HCT116 (cell line): ENCODE results near the gene TTLL7. TPM values are rescaled to one million over a fixed set of nuclear protein-coding genes. Genes with fewer than 3 reads are reported as not detected.

Experiments used
- ATAC-seq: fragments of 200-7000 bp; cut with Tn5 transposase; 2 replicates; pipeline ENCODE4 v1.9.1; 2020; ENCODE audit warnings: mild to moderate bottlenecking, moderate library complexity
- BruUV-seq: library from RNA; stranded (reverse); fragments of 400-500 nt; replicated peaks from 2 replicates; lab custom pipeline; 2021; lab: Mats Ljungman, UMichigan
- CTCF ChIA-PET: fragments of 300-600 bp; sonication (Branson Sonifier 250); formaldehyde crosslinking; loops from one replicate; lab custom pipeline; 2021; ENCODE audit warnings: antibody characterized with exemption; lab: Charles Lee
- POLR2A ChIA-PET: fragments of 300-600, 350-600 bp; sonication (Branson Sonifier 250); formaldehyde crosslinking; loops from one replicate; lab custom pipeline; 2021; ENCODE audit warnings: antibody characterized with exemption; lab: Charles Lee
- RAD21 ChIA-PET, 2 experiments: fragments of 300-600 bp; sonication (Branson Sonifier 250); formaldehyde crosslinking; loops; one replicate each; lab custom pipeline; 2023; ENCODE audit warnings: low total read pairs in 2 of 2; ENCODE audit not compliant: uncharacterized antibody in 2 of 2, unreplicated experiment in 2 of 2, low non-redundant PET in 1 of 2; lab: Charles Lee
- DNase-seq: peaks from one replicate; pipeline ENCODE4 v3.0.0-alpha.2; 2010; ENCODE audit warnings: low read depth, low spot score
- H2AFZ ChIP-seq: fragments of 200-600 bp; shearing (Covaris generic), sonication (generic); 2 replicates; pipeline ENCODE4 v1.6.1; 2017; ENCODE audit warnings: low read depth, mixed run types, mixed read lengths, antibody characterized with exemption, low read length; ENCODE audit not compliant: poor library complexity, severe bottlenecking
- H3K27ac ChIP-seq: 2 replicates; pipeline ENCODE4 v1.5.1; 2012; ENCODE audit warnings: low read depth, low read length
- H3K27me3 ChIP-seq: fragments of 200-600 bp; sonication (generic); 2 replicates; pipeline ENCODE4 v1.6.1; 2016; ENCODE audit warnings: mixed run types, low read length, mixed read lengths; ENCODE audit not compliant: insufficient read depth
- H3K36me3 ChIP-seq, 2 experiments: fragments of 200-500 bp in 1 of 2; fragments of 200-600 bp in 1 of 2; sonication (Bioruptor generic) in 1 of 2; sonication (generic) in 1 of 2; 2 replicates each; pipeline versions ENCODE4 v1.5.1 to v1.6.1; 2014 to 2016; ENCODE audit warnings: low read length in 2 of 2, inconsistent platforms in 1 of 2, mixed read lengths in 1 of 2, mixed run types in 1 of 2; ENCODE audit not compliant: insufficient read depth in 2 of 2, control insufficient read depth in 1 of 2
- H3K4me1 ChIP-seq, 2 experiments: fragments of 200-600 bp in 1 of 2; sonication (generic) in 1 of 2; 2 replicates each; pipeline versions ENCODE4 v1.5.1 to v1.6.1; 2012 to 2017; ENCODE audit warnings: low read length in 2 of 2, inconsistent platforms in 1 of 2, mild to moderate bottlenecking in 1 of 2, mixed read lengths in 1 of 2, mixed run types in 1 of 2, moderate library complexity in 1 of 2; ENCODE audit not compliant: insufficient read depth in 2 of 2, control insufficient read depth in 1 of 2
- H3K4me2 ChIP-seq: fragments of 200-600 bp; sonication (generic); 2 replicates; pipeline ENCODE4 v1.6.1; 2017; ENCODE audit warnings: mixed run types, low read length, mixed read lengths
- H3K4me3 ChIP-seq, 2 experiments: fragments of 200-600 bp in 1 of 2; sonication (generic) in 1 of 2; replicated peaks in 1 of 2; 2 replicates each; pipeline ENCODE4 v1.5.1; 2011 to 2016; ENCODE audit warnings: low read length in 2 of 2, control low read depth in 1 of 2, low read depth in 1 of 2, mild to moderate bottlenecking in 1 of 2, mixed read lengths in 1 of 2, mixed run types in 1 of 2
- H3K79me2 ChIP-seq: fragments of 200-600 bp; sonication (generic); 2 replicates; pipeline ENCODE4 v1.6.1; 2017; ENCODE audit warnings: mild to moderate bottlenecking, mixed run types, low read length, moderate library complexity, mixed read lengths; ENCODE audit not compliant: insufficient read depth
- H3K9ac ChIP-seq: fragments of 200-600 bp; sonication (generic); 2 replicates; pipeline ENCODE4 v1.6.1; 2016; ENCODE audit warnings: low read length, mixed read lengths
- H3K9me2 ChIP-seq: fragments of 200-600 bp; sonication (generic), shearing (Covaris generic); 2 replicates; pipeline ENCODE4 v1.6.1; 2017; ENCODE audit warnings: mixed run types, mild to moderate bottlenecking, moderate library complexity; ENCODE audit not compliant: insufficient read depth
- H3K9me3 ChIP-seq, 2 experiments: fragments of 200-500 bp in 1 of 2; fragments of 200-600 bp in 1 of 2; sonication (Bioruptor generic) in 1 of 2; sonication (generic) in 1 of 2; 2 replicates each; pipeline ENCODE4 v1.6.1; 2014 to 2017; ENCODE audit warnings: low read length in 2 of 2, mixed read lengths in 2 of 2, inconsistent platforms in 1 of 2, low read depth in 1 of 2, mild to moderate bottlenecking in 1 of 2, mixed run types in 1 of 2, moderate library complexity in 1 of 2; ENCODE audit not compliant: control insufficient read depth in 1 of 2, insufficient read depth in 1 of 2
- H4K20me1 ChIP-seq: fragments of 200-600 bp; sonication (generic), shearing (Covaris generic); 2 replicates; pipeline ENCODE4 v1.6.1; 2017; ENCODE audit warnings: mixed run types, mild to moderate bottlenecking, moderate library complexity; ENCODE audit not compliant: insufficient read depth
- ATF3 ChIP-seq: IDR thresholded peaks from 2 replicates; pipeline ENCODE4 v1.6.1; 2012
- CTCF ChIP-seq, 3 experiments: fragments of 200-600 bp in 1 of 3; sonication (generic) in 1 of 3; IDR thresholded peaks in 2 of 3; conservative IDR thresholded peaks in 1 of 3; 2 replicates each; pipeline ENCODE4 v1.5.1; 2012 to 2017; ENCODE audit warnings: low read depth in 2 of 3, low read length in 2 of 3, antibody characterized with exemption in 1 of 3, borderline replicate concordance in 1 of 3, control low read depth in 1 of 3, mild to moderate bottlenecking in 1 of 3, mixed read lengths in 1 of 3, mixed run types in 1 of 3, moderate library complexity in 1 of 3; ENCODE audit not compliant: insufficient read depth in 1 of 3
- ELF1 ChIP-seq: IDR thresholded peaks from 2 replicates; pipeline ENCODE4 v1.6.1; 2012; ENCODE audit warnings: low read depth, borderline replicate concordance
- EZH2 ChIP-seq: fragments of 200-600 bp; sonication (generic); IDR thresholded peaks from 2 replicates; pipeline ENCODE4 v1.6.1; 2017; ENCODE audit warnings: antibody characterized with exemption, mixed run types
- EZH2phosphoT487 ChIP-seq: fragments of 200-600 bp; IDR thresholded peaks from 2 replicates; pipeline ENCODE4 v1.6.1; 2018; ENCODE audit warnings: antibody characterized with exemption, borderline replicate concordance
- FOSL1 ChIP-seq: IDR thresholded peaks from 2 replicates; pipeline ENCODE4 v1.6.1; 2012; ENCODE audit warnings: low read depth
- JUND ChIP-seq: IDR thresholded peaks from 2 replicates; pipeline ENCODE4 v1.6.1; 2012
- POLR2AphosphoS5 ChIP-seq: IDR thresholded peaks from 2 replicates; pipeline ENCODE4 v1.6.1; 2011; ENCODE audit warnings: mild to moderate bottlenecking, low read depth, low read length, moderate library complexity
- REST ChIP-seq: IDR thresholded peaks from 2 replicates; pipeline ENCODE4 v1.6.1; 2012; ENCODE audit warnings: low read depth
- TCF7L2 ChIP-seq: IDR thresholded peaks from 2 replicates; pipeline ENCODE4 v1.7.0; 2011; ENCODE audit warnings: borderline replicate concordance, inconsistent platforms; ENCODE audit not compliant: insufficient read depth, insufficient read length; ENCODE audit errors: extremely low read depth
- ZBTB33 ChIP-seq: IDR thresholded peaks from 2 replicates; pipeline ENCODE4 v1.6.1; 2011; ENCODE audit warnings: mild to moderate bottlenecking, low read length, moderate library complexity; ENCODE audit not compliant: insufficient replicate concordance; ENCODE audit errors: extremely low read depth
- ZFX ChIP-seq: fragments of 450-650 bp; IDR thresholded peaks from 2 replicates; pipeline ENCODE4 v1.6.1; 2017
- intact Hi-C: fragments of 100-400 bp; cut with micrococcal nuclease; formaldehyde crosslinking; loops from 2 replicates; pipeline ENCODE4 v1.10.0; 2022
- total RNA-seq: library from RNA; stranded (reverse); gene quantifications from one replicate; pipeline ENCODE4 v1.2.1, GENCODE V29; 2021; ENCODE audit not compliant: unreplicated experiment

The TTLL7 gene
- total RNA-seq, 1 experiment from 2014 or later = 21.2 TPM

GRCh38 chr1:83964153-83964552 lies 34.8 kb downstream of the TTLL7 start:
- no TSS peak for BruUV-seq
- Histone ChIP-seq H3K4me1 (no peaks in the 10 kb centered on the region), H4K20me1 (no peaks in the 10 kb centered on the region), H3K9ac (no peak overlapping the region), H3K36me3 (no peaks in the 10 kb centered on the region), H3K27me3 (no peaks in the 10 kb centered on the region), H3K27ac (no peak overlapping the region), H3K9me2 (no peaks in the 10 kb centered on the region; the same call in 1 of the 2 replicates), H3K4me3 (no peak overlapping the region), H2AFZ (no peak overlapping the region), H3K9me3 (no peaks in the 10 kb centered on the region), H3K4me2 (no peak overlapping the region), H3K79me2 (no peaks in the 10 kb centered on the region)
- CTCF ChIA-PET = no interaction called here
- TF ChIP-seq ATF3 (no peak), REST (no peak), ZFX (no peak), EZH2phosphoT487 (no peak), ELF1 (no peak), ZBTB33 (no peak), EZH2 (no peak), CTCF (IDR thresholded peaks at IDR 0.05 in 2 of 3, conservative IDR thresholded peaks at IDR 0.05 in 1 of 3; ENCODE audit: borderline replicate concordance in 1 of 3, insufficient read depth in 1 of 3, low read depth in 2 of 3, low read length in 2 of 3) (no peak), JUND (no peak), POLR2AphosphoS5 (no peak), FOSL1 (no peak), TCF7L2 (no peak)
- ATAC-seq (no peak), DNase-seq (no peak)
- RAD21 ChIA-PET = no interaction called here
- intact Hi-C loops = no loop called here
- POLR2A ChIA-PET = no interaction called here
